ENCODE data around the gene DNAJC5. TPM values are rescaled to one million over a fixed set of nuclear protein-coding genes. Genes with fewer than 3 reads are reported as not detected.

DNAJC5 gene
- total and polyA plus RNA-seq, 2 donors (not counting 3 experiments of a cell fraction or from before 2014, with no cell fraction given) = 44.7 to 60.3 TPM

DNA sequence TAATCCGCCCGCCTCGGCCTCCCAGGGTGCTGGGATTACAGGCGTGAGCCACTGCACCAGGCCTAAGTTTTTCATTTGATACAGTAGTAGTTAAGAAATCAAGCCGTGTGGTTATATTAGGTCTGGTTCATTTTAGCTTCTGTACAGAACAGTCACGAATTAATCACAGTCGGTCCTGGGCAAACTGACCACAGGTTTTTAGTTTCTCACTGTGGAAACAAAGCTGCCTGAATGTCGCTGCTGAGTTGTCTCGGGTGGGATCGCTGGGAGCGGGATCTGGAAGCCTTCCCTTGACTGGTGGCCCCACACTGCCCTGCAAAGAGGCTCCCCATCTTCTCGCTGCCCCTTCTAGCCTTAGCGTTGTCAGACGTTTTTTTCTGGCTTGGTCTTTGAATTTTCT lies 42.7 kb downstream of the DNAJC5 start:
- CTCF ChIA-PET = interaction anchor here (1.3 to 1.6 kb wide), 2 partner anchors 19 to 27 kb away, joined by 3 read pairs; partner anchors contain the start of gene UCKL1
- Histone ChIP-seq H3K27ac (ENCODE audit: insufficient read depth, low read depth, low read length) (no peak overlapping the region), H3K27me3 (ENCODE audit: control insufficient read depth in 2 of 2, insufficient read depth in 2 of 2, low read length in 2 of 2) (no peaks in the 10 kb centered on the region), H3K4me2 (ENCODE audit: insufficient read depth, low read length) (no peak overlapping the region), H3K36me3 (ENCODE audit: control insufficient read depth in 2 of 2, extremely low read depth in 1 of 2, insufficient read depth in 2 of 2, low read length in 2 of 2) (peaks cover 8 to 33% of the 10 kb centered on the region in 2 experiments), H3K79me2 (ENCODE audit: control insufficient read depth, insufficient read depth, low read length) (peaks cover 28% of the 10 kb centered on the region), H2AFZ (ENCODE audit: low read depth, low read length) (no peak overlapping the region), H3K4me1 (ENCODE audit: control insufficient read depth, extremely low read depth, insufficient read depth, low read length) (peaks cover 10% of the 10 kb centered on the region), H3K9me3 (replicated peaks; ENCODE audit: control insufficient read depth, insufficient read depth, low read length) (no peaks in the 10 kb centered on the region), H3K9me1 (replicated peaks; ENCODE audit: control insufficient read depth, extremely low read depth, insufficient read depth, low read length) (no peaks in the 10 kb centered on the region), H4K20me1 (replicated peaks; ENCODE audit: control insufficient read depth, extremely low read depth, insufficient read depth, low read length) (peaks cover 3% of the 10 kb centered on the region), H3K4me3 (replicated peaks in 1 of 3; ENCODE audit: insufficient read depth in 1 of 3, low read depth in 1 of 3, low read length in 3 of 3) (no peak overlapping the region), H3K9ac (replicated peaks; ENCODE audit: extremely low read depth, insufficient read depth, low read length) (no peak overlapping the region)
- DNase-seq (ENCODE audit: low read depth, low spot score) = no peak
- peak; percentile 31 for FAIRE-seq
- BruUV-seq (replicated peaks) = no TSS peak
- TF ChIP-seq POLR2AphosphoS5 (IDR thresholded peaks at IDR 0.05; ENCODE audit: insufficient read depth, low read depth, low read length) = no peak
- TF ChIP-seq FOS (IDR thresholded peaks at IDR 0.05; ENCODE audit: borderline replicate concordance, insufficient read depth, low read length) = no peak
- no peak for TF ChIP-seq EZH2 (IDR thresholded peaks at IDR 0.05; ENCODE audit: borderline replicate concordance, low read depth, low read length, severe bottlenecking)
- no peak for TF ChIP-seq JUN (IDR thresholded peaks at IDR 0.05; ENCODE audit: borderline replicate concordance, insufficient read depth, insufficient read length, low read depth)
- TF ChIP-seq, protein P1, sequence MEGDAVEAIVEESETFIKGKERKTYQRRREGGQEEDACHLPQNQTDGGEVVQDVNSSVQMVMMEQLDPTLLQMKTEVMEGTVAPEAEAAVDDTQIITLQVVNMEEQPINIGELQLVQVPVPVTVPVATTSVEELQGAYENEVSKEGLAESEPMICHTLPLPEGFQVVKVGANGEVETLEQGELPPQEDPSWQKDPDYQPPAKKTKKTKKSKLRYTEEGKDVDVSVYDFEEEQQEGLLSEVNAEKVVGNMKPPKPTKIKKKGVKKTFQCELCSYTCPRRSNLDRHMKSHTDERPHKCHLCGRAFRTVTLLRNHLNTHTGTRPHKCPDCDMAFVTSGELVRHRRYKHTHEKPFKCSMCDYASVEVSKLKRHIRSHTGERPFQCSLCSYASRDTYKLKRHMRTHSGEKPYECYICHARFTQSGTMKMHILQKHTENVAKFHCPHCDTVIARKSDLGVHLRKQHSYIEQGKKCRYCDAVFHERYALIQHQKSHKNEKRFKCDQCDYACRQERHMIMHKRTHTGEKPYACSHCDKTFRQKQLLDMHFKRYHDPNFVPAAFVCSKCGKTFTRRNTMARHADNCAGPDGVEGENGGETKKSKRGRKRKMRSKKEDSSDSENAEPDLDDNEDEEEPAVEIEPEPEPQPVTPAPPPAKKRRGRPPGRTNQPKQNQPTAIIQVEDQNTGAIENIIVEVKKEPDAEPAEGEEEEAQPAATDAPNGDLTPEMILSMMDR (IDR thresholded peaks at IDR 0.05; ENCODE audit: extremely low read depth in 1 of 2, insufficient read depth in 1 of 2, low read depth in 1 of 2, low read length in 2 of 2) = no peak
- no peak for TF ChIP-seq MYC (IDR thresholded peaks at IDR 0.05; ENCODE audit: low read depth, low read length)
- no peak for TF ChIP-seq GATA2 (IDR thresholded peaks at IDR 0.05; ENCODE audit: insufficient read depth, insufficient read length, low read depth, low read length)
- TF ChIP-seq, protein P2, sequence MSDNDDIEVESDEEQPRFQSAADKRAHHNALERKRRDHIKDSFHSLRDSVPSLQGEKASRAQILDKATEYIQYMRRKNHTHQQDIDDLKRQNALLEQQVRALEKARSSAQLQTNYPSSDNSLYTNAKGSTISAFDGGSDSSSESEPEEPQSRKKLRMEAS (IDR thresholded peaks at IDR 0.05; ENCODE audit: insufficient read depth, insufficient read length) = no peak
- TF ChIP-seq POLR2A (IDR thresholded peaks at IDR 0.05; ENCODE audit: low read depth, low read length) = no peak
- dilution Hi-C loops (cut with MboI; ENCODE audit: extremely low pct_ligation_motif_present, low sequenced_read_pairs) = no loop called here
- intact Hi-C loops (cut with micrococcal nuclease) = no loop called here
- POLR2A ChIA-PET = no interaction called here
